ENCODE results near the gene EEF2. TPM values are rescaled to one million over a fixed set of nuclear protein-coding genes. Genes with fewer than 3 reads are reported as not detected.

EEF2 gene
- 3,099 and 3,249 TPM in 2 replicates for total RNA-seq

GRCh38 chr19:3984908-3985642 lies at the start of gene EEF2:
Gene EEF2, minus strand, starts transcription at chr19:3985463. Its CDS starts 83 bp downstream, at chr19:3985380.

GRCh38 chr19:4007021-4007835 lies 22.0 kb upstream of the EEF2 start, which contains the start of gene PIAS4:
Gene PIAS4, plus strand, starts transcription at chr19:4007736. Its CDS starts 25 bp downstream, at chr19:4007761.

DNA sequence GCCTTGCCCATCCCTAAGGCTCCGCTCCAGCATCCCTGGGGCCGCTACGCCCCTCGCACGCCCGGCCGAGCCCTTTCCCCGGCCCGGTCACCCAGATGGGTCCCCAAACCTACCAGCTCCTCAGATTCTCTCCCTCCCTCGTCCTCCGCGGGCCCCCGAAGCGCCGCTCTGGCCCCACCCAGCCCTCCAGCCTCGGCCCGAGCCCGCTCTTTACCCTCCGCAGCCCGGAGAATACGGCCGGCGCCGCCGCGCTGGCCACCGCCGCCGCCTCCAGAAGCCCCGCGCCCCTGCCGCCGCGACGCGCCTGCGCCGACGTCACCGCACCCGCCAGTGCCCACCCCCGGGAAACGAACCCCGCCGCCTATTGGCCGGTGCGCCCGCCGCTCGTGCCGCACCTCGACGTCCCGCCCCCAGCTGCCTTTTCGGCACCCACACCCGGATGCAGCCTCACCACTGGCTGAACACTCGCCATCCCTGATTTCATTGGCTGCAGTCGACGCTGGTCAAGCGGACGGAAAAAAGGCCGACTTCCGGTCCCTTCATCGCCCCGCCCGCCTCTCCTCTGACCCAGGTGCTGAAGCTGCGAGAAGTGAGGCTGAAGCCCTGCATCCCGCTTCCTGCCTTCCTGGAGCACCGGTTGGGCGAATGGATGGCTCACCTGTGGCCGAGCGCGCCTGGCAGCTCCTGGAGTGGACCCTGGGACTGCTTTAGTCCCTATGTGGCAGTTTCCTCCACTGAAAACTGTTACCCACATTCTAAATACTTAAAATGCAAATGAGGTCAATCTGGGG lies 14.3 kb downstream of the EEF2 start, which contains the start of gene DAPK3:
TSS of gene DAPK3 (minus strand) at position 292 of the 791 bp plus-strand sequence. CDS start 1,364 bp downstream, outside the sequence.

DNA sequence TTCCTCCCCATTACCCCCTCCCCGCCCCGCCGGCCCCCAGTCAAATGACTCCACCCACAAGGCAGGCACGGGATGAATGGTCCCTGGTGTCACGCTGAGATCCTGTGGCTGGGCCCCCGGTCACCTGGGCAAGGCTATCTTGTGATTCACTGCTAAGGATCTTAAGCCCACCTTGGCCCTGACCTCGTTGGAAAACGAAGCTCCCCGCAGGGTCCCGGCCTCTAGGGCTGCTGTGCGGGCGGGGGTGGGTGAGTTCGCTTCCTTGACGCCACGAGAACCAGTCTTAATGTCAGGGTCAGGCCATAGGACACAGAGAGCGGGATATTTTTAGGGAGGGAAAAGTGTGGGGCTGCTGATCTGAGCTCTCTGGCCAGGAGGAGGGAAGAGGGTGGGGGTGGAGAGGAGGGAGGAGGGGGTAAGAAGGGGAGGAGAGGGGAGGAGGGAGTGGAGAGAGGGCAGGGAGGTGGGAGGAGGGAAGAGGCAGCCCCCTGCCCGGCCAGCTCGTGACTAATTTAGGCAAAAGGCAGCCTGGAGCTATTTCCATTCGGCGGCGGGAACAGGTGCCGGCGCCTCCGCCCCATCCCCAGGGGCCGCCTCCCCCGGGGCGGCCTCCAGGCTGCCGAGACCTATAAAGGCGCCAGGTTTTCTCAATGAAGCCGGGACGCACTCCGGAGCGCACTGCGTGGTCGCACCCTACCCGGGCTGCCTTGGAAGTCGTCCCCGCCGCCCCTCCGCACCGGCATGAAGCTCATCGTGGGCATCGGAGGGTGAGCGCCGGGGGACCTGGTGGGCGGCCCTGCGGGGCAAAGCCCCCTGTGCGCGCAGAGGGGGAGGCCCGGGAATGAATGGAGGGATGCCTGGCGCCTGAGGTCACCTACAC lies 52.1 kb downstream of the EEF2 start, which contains the start of gene NMRK2:
TSS of gene NMRK2 (plus strand) at position 139 of the 880 bp plus-strand sequence. CDS start at position 742, 603 bp downstream.

Other genes with a start within 250 kb of the EEF2 start
- 20.8 and 27.5 TPM in 2 replicates for gene APBA3, start 223.8 kb downstream of the EEF2 start, total RNA-seq
- gene MRPL54, start 222.8 kb downstream of the EEF2 start, total RNA-seq: 82.9 and 117 TPM in 2 replicates
- not detected in 2 replicates for gene RAX2, start 213.2 kb downstream of the EEF2 start, total RNA-seq
- gene MATK, start 199.1 kb downstream of the EEF2 start, total RNA-seq: not detected in 2 replicates
- gene ZFR2, start 116.4 kb downstream of the EEF2 start, total RNA-seq: not detected in 2 replicates
- gene ATCAY, start 104.8 kb downstream of the EEF2 start, total RNA-seq: 0.58 and 1.2 TPM in 2 replicates
- gene NMRK2, start 52.4 kb downstream of the EEF2 start, total RNA-seq: not detected in 2 replicates
- 108 and 111 TPM in 2 replicates for gene DAPK3, start 14.4 kb downstream of the EEF2 start, total RNA-seq
- 24.8 and 26.5 TPM in 2 replicates for gene PIAS4, start 22.3 kb upstream of the EEF2 start, total RNA-seq
- gene ZBTB7A, start 81.4 kb upstream of the EEF2 start, total RNA-seq: 30.6 and 31.0 TPM in 2 replicates
- 181 and 214 TPM in 2 replicates for gene MAP2K2, start 138.7 kb upstream of the EEF2 start, total RNA-seq
- not detected in 2 replicates for gene CREB3L3, start 168.2 kb upstream of the EEF2 start, total RNA-seq
- 25.3 and 38.1 TPM in 2 replicates for gene SIRT6, start 197.1 kb upstream of the EEF2 start, total RNA-seq
- 0.18 and 0.58 TPM in 2 replicates for gene ANKRD24, start 197.2 kb upstream of the EEF2 start, total RNA-seq
- gene EBI3, start 244.1 kb upstream of the EEF2 start, total RNA-seq: 0.35 TPM in 1 of 2 replicates, not detected in the other

Measured in myometrial cell (primary cell).